GM21619 (cell line): ENCODE results near the gene DNAJC6.

Source experiments
- ATAC-seq: cut with Tn5 transposase; IDR thresholded peaks from one replicate; pipeline ENCODE4 v1.9.1; 2021; ENCODE audit not compliant: unreplicated experiment

Gene DNAJC6

GRCh38 chr1:65292861-65293593, 16.3 kb upstream of the DNAJC6 start:
- ATAC-seq: no peak

- no peak for ATAC-seq
These were observed 11.6 kb upstream of the DNAJC6 start for GRCh38 chr1:65297706-65298105.

- ATAC-seq: no peak
These were observed 10.0 kb upstream of the DNAJC6 start for GRCh38 chr1:65299328-65299727.

- no peak for ATAC-seq
These were observed 501 bp upstream of the DNAJC6 start for GRCh38 chr1:65308781-65309303.

GRCh38 chr1:65310078-65310587, 790 bp downstream of the DNAJC6 start:
- ATAC-seq: no peak

- ATAC-seq: no peak
These were observed 2.4 kb downstream of the DNAJC6 start for GRCh38 chr1:65311760-65312159.

GRCh38 chr1:65316233-65316632, 6.9 kb downstream of the DNAJC6 start:
- no peak for ATAC-seq

GRCh38 chr1:65317866-65318653, 8.7 kb downstream of the DNAJC6 start:
- ATAC-seq: no peak

GRCh38 chr1:65319141-65319540, 9.8 kb downstream of the DNAJC6 start:
- ATAC-seq: no peak

- no peak for ATAC-seq
These were observed 10.4 kb downstream of the DNAJC6 start for GRCh38 chr1:65319754-65320153.

GRCh38 chr1:65321879-65322278, 12.5 kb downstream of the DNAJC6 start:
- no peak for ATAC-seq

GRCh38 chr1:65323246-65323645, 13.9 kb downstream of the DNAJC6 start:
- no peak for ATAC-seq

GRCh38 chr1:65330021-65330420, 20.7 kb downstream of the DNAJC6 start:
- ATAC-seq: no peak

- ATAC-seq: no peak
These were observed 21.5 kb downstream of the DNAJC6 start for GRCh38 chr1:65330822-65331221.

GRCh38 chr1:65332821-65333220, 23.5 kb downstream of the DNAJC6 start:
- no peak for ATAC-seq

GRCh38 chr1:65334081-65334480, 24.7 kb downstream of the DNAJC6 start:
- ATAC-seq: no peak

GRCh38 chr1:65339866-65340468, 30.6 kb downstream of the DNAJC6 start:
- ATAC-seq: no peak

- no peak for ATAC-seq
These were observed 32.0 kb downstream of the DNAJC6 start for GRCh38 chr1:65341381-65341780.

GRCh38 chr1:65343286-65343685, 33.9 kb downstream of the DNAJC6 start:
- no peak for ATAC-seq

GRCh38 chr1:65344171-65344814, 35.0 kb downstream of the DNAJC6 start:
- no peak for ATAC-seq

- no peak for ATAC-seq
These were observed 36.8 kb downstream of the DNAJC6 start for GRCh38 chr1:65346190-65346589.
